ENCODE measurements around the gene DNAAF9.
A peak's percentile ranks its signal among the peaks of the same experiment; 100 is the strongest.

DNAAF9 gene

DNA sequence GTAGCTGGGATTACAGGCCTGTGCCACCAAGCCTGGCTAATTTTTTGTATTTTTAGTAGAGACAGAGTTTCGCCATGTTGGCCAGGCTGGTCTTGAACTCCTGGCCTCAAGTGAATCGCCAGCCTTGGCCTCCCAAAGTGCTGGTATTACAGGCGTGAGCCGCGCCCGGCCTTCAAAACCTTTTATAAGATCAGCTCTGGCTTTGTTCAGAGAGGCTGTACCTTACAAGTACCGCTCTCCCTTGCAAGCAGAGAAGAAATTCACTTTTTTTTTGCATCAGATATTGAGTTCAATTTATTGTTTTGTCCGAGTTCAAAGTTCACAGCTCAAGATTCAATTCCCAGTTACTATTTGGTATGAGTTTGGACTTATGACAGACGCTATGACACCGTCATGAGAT is 1.9 kb upstream of the DNAAF9 start:
- DNase-seq: no peak

DNA sequence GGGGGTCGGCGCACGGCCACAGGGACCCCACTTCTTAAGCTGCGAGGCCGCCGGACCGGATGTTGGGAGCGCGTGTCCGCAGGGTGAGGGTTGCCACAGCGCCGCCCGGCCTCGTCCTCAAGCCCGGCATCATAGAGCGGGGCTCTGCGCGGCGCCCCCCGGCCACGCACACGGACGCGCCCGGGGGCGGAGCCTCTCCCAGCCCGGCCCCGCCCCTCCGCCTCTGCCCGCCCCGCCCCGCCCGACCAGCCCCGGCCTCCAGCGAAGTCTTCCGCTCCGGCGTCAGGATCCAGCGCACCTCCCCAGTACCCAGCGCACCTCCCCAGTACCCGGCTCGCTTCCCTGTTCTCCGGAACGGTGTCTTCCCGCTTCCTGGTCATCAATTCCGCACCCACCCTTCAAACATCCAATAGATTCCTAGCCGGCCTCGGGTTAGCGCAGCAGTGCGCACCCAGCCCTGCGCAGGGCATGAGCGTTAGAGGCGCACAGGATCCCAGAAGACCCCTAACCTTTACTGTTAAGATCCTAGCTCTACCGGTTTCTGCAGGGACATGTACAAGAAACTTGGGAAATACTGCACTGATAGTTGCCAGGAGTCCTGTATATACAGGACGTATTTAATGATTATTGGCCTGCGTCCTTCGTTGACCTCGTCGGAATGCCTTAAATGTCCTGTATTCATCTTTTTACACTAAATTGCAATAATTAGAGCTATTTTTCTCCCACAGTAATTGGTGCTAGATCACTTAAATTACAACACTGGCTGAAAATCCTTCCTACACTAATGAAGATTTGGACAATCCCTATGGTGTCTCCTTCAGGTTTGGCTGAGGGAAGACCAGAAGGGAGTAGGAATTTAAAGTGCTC is 535 bp upstream of the DNAAF9 start:
- peak; percentile 68 for DNase-seq

DNA sequence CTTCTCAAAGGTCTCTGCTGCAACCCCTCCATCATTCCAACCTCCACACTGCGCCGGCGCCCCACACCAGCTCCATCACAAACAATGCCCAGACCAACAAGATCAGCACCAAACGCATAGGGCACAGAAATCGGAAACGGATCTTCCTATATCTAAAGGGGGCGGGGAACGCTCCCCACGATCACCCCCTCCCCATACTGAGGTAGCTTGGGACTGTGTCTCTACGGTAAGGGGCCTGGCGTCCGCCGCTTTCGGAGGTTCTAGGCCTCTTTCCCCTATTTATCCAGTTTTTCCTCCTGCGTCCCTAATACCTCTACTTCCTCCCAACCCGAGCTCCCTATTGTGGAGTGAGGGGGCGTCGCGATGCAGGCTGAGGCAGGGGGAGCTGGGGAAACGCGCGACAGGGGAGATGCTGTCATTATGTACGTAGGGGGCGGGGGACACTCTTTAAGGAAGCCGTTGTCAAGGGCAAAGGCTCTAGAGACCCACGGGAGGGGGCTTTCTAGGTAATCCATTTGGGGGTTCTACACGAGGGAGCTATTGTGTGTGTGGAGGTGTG is 909 bp downstream of the DNAAF9 start:
- DNase-seq: no peak

DNA sequence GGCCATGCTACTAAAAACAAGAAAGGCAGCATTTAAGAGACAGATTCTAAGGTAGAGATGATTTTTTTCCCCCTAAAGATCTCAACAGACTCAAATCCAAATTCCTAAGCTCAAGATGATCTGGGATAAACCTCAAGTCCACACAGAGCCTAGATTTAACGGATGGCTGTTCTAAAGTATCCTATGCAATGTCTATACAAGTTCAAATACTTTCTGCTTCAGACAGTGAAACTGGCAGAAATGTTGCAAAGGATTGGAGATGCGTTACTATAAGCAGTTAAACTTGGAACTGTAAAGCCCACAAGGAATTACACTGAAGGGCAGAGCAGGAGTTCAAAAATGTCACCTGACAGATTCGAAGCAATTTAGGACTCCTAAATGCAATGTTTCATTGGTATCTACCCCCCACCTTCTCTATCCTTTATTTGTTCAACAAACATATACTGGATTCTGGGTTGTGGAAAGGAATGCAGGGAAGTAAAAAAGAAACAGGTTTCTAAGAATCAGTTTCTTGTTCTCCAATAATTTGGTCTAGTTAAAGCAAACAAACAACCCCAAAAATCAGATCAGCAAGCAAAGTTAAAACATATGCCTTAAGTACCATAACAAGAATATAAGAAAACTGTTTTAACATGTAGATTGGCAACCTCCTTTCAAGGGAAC is 1.6 kb downstream of the DNAAF9 start:
- DNase-seq: no peak

DNA sequence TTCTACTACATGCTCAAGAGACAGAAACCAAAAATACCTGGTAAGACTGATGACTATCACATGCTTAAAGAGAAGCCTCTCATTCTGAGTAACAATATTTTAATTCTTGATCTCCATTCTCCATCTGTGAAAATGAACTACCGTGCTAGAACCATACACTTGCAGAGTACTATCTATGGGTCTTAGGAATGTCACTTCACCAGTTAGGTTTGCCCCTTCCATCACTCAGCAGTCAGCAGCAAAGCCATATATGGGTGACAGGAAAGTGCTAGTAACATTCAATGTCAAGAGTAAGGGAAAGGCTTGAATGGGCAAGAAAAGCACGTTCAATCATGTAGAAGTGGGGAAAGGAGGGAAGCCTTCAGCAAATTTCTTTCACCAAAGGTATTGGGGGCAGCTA is 2.3 kb downstream of the DNAAF9 start:
- no peak for DNase-seq

DNA sequence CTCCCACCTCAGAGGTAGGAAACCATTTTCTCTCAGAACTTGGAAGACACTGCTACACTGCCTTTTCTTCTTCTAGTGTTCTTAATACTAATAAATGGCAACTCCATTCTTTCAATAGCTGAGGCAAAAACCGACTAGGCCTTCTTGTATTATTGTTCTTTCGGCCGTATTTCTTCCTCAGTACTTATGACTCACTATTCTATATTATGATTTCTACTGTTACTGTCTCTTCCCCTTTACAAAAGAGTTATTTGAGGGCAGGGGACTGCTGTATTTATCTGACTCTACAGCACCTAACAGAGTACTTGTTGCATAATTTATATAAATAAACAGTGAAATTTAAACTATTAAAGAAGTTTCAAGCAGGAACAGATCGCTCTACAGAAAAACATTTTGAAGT is 3.1 kb downstream of the DNAAF9 start:
- DNase-seq: no peak

DNA sequence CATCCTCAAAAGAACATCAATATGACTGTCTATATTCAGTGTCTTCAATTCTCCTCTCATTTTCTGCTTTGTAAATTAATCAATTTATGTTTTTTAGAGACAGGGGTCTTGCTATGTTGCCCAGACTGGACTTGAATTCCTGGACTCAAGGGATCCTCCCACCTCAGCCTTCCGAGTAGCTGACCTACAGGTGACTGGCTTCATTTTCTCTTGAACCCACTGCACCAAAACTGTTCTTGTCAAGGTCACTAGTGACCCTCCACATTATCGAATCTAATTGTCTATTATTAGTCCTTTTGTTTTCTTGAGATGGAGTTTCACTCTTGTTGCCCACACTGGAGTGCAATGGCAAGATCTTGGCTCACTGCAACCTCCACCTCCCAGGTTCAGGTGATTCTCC is 3.7 kb downstream of the DNAAF9 start:
- DNase-seq: no peak

DNA sequence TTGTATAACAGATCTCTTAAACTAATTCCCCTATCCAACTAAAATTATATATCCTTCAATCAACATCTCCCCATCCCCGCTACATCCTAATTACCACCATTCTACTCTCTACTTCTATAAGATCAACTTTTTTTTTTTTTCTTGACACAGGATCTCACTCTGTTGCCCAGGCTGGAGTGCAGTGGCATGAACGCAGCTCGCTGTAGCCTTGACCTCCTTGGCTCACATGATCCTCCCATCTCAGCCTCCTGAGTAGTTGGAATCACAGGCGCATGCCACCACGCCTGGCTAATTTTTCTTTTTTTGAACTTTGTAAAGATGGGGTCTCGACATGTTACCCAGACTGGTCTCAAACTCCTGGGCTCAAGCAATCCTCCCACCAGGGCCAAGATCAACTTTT is 5.0 kb downstream of the DNAAF9 start:
- no peak for DNase-seq

DNA sequence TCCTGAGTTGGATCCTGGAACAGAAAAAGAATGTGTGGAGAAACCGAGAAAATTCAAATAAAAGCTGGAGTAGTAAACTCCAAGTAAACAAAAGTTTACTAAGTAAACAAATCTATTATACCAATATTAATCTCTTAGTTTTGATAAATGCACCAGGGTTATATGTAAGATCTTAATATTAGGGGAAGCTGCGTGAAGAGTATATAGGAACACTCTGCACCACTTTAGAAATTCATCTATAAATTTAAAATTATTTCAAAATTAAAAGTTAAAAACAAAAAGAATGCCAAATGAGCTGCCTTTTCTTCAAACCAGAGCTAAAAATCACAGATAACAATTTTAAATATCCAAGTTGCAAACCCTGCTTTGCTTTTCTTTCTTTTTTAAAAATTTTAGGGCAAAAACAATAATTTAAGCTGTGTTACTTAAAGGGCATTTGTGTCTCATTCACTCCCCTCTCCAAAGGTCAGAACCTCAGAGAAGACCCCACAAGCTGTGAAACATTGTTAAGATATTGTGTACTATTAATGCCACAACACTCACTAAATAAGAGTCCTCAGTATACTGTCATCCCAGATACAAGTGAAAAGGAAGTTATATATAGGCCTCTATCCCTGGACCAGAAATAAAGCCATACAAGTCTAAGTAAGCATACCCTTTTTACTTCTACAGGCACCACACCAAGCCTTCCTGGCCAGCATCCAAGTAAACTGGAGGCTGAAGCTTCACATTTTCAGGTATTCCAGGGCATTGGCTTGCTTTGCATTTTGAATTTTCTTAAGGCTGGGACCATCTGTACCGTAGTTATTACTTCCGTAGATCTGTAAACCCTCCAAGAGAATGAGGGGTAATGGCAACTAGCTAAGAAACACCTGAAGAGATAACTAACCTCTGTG is 7.0 kb downstream of the DNAAF9 start:
- no peak for DNase-seq

DNA sequence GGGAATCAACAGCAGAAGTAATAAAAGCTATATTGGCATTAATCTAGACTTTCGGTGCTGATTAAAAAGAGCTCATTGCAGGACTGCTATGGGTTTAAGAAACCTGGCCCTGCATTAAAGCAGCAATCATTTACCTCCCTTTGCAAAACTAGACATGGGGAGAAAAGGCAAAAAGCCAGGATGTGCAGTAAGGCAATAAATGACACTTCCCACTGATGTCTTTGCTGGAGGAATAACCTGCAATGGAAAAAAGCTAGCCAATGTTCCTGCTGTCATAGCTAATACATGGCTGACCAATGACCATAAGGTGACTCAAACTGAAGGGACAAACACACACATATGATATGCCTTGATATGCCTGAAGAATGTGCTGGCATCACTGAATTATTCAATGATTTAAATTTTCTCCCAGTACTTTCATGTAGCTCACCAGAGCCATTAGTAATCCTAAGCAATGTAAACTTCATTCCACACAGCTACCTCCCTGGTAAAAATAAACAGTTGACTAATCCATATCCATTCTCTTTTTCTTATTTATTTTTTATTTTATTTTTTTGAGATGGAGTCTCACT is 8.7 kb downstream of the DNAAF9 start:
- no peak for DNase-seq

DNA sequence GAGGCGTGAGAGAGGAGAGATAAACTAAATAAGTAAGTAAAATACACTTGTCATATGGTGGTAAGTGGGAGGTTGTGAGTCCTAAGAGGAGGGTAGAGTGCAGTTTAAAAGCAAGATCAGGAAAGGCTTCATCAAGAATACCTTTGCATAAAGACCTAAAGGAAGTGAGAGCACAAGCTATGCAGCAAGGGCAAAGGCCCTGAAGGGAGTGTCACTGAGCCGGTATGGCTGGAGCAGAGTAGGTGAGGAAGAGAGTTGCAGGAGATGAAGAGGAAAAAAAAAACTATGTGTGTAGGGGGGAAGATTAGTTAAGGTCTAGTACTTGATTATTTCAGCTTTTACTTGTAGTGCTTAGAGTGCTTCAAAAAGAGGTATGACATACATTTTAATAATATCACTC is 11.0 kb downstream of the DNAAF9 start:
- DNase-seq: no peak

DNA sequence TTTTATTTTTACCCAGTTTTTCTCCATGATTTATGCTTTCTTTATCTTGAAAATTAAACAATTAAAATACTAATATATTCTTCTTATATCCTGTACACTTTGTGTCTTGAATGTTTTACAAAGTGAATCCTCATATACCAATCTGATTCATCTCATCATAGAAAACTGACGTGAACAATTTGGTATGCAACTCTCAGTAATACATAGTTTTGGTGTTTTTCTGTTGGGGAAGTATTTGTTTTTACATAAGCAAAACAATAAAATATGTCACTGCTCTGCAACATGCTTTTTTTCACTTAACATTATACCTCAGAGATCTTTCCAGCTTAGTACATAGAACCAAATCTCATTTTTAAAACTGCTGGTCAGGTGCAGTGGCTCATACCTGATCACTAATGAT is 14.7 kb downstream of the DNAAF9 start:
- DNase-seq: no peak

DNA sequence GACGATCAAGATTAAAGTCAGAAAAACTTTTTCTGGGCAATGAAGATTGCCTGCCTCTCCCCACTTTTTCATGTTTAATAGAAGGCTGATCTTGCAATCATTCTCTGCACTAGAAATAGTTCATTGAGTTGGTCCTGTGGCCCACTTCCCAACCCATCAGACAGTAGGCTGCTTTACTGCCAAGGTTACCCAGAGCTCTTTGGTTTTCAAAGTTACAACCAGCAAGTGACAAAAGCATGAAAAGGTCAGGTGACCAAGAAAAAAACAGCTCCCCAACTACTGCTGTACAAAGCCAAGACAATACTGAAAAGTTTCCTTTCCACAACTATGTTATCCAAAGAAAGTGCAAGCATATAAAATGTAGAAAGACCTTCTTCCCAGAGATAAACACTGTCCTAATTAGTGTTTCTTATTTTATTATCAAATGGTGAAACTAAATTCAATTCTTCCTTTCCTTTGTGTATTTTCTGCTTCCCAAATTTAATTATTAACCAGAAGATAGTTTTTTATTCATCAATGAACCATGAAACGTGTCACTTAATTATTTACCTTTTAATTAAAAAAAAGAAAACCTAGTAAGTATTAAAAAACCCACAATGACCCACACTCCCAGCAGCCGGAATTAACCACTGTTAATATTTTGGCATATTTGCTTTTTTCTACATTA is 16.6 kb downstream of the DNAAF9 start:
- no peak for DNase-seq

DNA sequence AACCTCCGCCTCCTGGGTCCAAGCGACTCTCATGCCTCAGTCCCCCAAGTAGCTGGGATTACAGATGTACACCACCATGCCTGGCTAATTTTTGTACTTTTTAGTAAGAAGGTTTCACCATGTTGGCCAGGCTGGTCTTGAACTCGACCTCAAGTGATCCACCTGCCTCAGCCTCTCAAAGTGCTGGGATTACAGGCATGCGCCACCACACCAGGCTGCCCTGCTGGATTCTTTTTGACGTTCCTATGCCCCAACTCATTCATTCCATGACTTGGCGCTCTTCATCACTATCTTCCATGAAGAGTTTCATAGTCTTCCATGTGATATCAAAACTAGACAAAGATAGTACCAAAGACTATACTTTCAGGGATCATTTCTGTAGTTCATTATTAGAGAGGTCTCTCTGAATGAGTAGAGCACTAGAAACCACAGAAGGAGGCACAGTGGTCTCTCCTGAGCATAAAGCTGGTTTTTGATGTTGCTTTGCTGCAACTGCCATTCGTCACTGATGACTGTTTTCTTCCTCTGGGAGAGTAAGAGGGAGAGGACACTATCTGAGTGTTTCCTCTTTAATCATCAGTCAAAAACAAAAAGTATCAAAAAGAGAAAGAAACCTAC is 23.5 kb downstream of the DNAAF9 start:
- DNase-seq: no peak

DNA sequence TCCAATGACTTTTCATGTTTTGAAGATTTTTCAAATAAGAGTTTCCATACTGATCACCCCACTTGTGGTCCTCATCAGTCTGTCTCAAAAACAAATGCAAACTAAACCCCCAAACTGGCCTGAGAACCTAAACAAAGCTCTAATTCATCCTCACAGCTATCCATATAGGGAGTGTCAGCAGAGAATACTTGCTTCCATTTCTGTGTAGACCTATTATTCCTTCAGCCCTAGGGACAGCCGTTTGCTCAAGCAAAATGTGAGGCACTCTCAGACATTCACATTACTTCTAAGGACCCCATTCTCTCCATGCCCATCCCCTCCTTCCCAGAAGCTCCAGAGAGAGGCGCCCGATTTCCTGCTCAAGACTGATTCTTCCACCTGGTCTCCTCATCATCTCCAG is 24.6 kb downstream of the DNAAF9 start:
- no peak for DNase-seq

DNA sequence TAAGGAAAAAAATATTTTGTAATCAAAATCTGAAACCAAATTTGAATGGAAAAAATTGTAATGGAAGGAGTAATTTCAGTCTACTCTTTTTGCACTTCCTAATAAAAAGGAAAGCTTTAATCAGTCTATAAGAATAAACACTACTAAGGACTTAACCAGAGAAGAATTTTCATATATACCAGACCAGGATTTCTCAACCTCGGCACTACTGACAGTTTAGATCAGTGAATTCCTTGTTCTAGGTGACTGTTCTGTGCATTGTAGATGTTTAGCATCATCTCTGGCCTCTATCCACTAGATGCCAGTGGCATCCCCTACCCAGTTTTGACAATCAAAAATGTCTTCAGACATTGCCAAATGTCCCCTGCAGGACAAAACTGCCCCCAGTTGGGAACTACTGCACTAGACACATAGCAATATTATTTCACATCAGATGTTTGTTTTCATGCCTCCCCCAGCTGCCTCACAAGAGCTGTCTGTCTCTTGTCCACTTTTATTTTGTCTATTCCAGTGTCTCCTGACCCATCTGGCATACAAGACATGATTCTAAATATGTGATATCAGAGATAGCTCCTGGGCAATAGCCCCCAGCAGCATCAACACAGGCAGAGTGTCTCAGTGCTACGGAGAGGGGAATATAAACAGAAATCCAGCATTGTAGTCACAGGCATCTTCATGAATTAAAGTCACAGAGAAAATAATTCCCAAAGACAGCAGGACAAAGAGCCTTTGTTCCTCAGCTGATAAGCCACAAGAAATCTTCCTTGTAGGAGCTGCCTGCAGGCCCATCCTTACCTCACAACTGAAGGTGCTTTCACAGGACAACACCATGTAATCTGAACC is 27.0 kb downstream of the DNAAF9 start:
- no peak for DNase-seq

DNA sequence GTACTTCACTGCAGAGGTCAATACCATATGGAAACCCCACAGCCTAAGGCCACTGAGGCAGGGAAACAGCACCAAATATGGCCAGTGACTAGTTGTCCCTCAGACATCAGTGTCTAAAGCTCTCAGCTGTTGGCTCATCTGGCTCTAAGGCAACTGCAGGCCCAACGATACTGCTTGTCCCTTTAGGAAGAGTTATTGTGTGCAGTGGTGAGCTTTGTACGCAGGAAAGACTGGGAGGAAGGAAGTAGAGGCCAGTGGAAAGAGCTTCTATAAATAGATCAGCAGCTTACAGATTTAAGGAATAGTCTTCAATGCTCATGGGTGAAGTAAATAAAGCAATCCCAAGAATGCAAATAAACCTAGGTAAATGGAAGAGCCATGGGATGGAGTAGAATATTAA is 29.3 kb downstream of the DNAAF9 start:
- no peak for DNase-seq

DNA sequence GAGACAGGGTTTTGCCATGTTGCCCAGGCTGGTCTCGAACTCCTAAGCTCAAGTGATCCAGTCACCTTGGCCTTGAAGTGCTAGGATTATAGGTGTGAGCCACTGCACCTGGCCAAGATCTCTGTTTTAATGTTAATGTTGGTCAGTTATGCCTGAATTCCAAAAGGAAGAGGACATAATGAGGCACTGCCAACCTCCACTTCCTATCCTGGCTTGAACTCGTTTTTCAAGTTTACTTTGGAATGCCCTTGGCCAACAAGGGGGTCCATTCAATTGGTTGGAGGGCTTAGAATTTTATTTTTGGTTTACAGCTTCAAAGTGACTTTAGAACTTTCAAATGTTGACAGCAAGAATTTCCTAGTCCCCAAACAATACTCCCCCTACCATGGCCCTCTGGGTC is 29.8 kb downstream of the DNAAF9 start:
- DNase-seq: no peak

DNA sequence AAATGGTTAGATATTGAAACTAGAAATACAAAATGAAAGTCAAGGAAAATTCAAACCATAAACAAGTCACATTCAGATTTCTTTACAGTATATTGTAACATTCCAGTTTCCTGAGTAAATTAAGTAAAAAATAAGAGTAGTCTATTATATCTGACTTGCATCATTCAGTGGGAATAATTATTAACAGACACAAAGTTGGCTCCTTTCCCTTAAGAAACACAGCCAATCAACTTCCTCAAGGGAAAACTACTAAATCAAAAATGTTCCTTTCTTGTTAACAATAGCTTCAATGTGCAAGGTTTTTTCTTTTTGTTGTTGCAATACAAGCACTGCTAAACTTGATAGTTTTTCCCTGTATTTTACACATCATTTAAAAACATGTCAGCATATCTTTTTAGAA is 33.2 kb downstream of the DNAAF9 start:
- no peak for DNase-seq

DNA sequence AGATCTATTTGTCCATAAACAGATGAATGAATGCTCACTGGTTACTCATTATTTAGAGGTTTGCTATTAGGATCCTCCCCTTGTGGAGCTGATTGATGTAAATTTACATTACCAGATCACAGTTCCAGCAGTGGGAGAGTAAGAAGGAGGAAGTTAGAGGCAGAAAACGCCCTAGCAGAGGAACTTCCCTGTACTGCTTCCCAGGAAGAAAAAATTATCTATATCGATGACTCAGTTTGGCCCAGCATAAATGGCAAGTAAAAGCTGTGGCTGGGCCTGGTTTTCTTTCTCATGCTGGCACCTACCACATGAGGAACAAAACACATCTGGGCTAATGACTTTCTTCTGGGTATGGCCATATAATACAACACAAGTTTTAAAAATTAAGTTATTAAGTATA is 35.7 kb downstream of the DNAAF9 start:
- DNase-seq: no peak

DNA sequence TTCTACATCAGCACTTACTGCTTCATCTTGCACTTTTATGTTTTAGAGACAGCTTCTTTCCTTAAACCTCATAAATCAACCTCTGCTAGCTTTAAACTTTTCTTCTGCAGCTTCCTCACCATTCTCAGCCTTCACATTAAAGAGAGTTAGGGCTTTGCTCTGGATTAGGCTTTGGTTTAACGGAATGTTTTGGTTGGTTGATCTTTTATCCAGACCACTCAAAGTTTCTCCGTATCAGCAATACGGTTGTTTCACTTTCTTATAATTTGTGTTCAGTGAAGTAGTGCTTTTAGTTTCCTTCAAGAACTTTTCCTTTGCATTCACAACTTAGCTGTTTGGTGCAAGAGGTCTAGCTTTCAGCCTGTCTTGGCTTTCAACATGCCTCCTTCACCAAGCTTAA is 40.4 kb downstream of the DNAAF9 start:
- DNase-seq: no peak

Data from CD4-positive, alpha-beta T cell treated with Interleukin-15 for 1 hour (primary cell).